HL-60 (cell line): Measurements from ENCODE around the gene OR2A42.
"Not testable (repeated sequence)": the region's sequence is repeated elsewhere in the genome, so short reads cannot be mapped to it uniquely, and the experiment has no call there.

Experiments
- DNase-seq, 2 experiments: peaks; one replicate each; pipeline ENCODE4 v3.0.0-alpha.2; 2010 to 2020; ENCODE audit warnings: low read depth in 1 of 2, low spot score in 1 of 2
- H3K27ac ChIP-seq: fragments of 250-450 bp; sonication (Bioruptor Pico); replicated peaks from 2 replicates; pipeline ENCODE4 v1.5.1; 2020; ENCODE audit warnings: mild to moderate bottlenecking, moderate library complexity
- H3K27me3 ChIP-seq: fragments of 250-450 bp; sonication (Bioruptor Pico); 2 replicates; pipeline ENCODE4 v1.5.1; 2021; ENCODE audit warnings: mild to moderate bottlenecking, moderate library complexity; ENCODE audit not compliant: insufficient read depth, poor library complexity, severe bottlenecking
- H3K4me3 ChIP-seq: replicated peaks from 2 replicates; pipeline ENCODE4 v1.5.1; 2011; ENCODE audit warnings: mild to moderate bottlenecking, control low read depth, low read length; ENCODE audit not compliant: insufficient read depth
- long read RNA-seq: library from polyadenylated mRNA; unstranded; transcript quantifications from one replicate; pipeline ENCODE4 v2.0.0, GENCODE V29; 2020
- TF ChIP-seq, protein P1 (sequence below): IDR thresholded peaks from 2 replicates; pipeline ENCODE4 v1.6.1; 2012; ENCODE audit warnings: low read depth; ENCODE audit not compliant: insufficient replicate concordance

The OR2A42 gene
- long read RNA-seq, result 0 reads

- H3K4me3 ChIP-seq, H3K27ac ChIP-seq, DNase-seq, H3K27me3 ChIP-seq: not testable (repeated sequence)
Measured at GRCh38 chr7:144239365-144239764, at the start of gene OR2A42. OR2A42 (minus strand) TSS chr7:144239605; CDS start chr7:144232843, 6,762 bp downstream.

DNA sequence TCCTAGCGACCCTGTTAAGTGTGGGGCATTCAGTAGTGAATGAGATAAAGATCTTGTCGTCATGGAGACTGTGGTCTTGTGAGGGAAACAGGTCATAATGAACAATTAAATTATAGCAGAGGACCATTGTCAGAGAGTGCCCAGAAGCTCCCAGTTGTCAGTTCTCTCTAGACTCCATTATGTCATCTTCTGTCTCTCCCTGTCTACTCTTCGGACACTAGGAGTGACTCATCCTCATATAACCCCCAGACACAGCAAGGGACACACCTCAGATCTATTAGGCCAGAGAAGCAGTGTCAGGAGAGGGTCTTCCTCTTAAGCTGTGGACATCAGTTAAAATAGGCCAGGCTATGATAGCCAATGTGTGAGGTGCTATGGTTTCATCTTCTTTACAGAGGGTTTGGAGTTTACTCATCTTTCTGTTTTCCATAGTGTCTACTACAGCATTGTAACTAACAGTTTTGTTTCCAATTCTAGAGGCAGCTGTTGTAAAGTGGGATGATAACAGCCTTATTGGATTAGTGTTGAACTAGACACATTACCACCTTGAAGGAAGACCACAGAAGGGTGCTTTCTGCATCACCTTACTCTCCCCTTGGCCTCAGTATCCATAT is 47.9 kb upstream of the OR2A42 start:
- H3K27ac ChIP-seq, H3K4me3 ChIP-seq, DNase-seq: not testable (repeated sequence)

DNA sequence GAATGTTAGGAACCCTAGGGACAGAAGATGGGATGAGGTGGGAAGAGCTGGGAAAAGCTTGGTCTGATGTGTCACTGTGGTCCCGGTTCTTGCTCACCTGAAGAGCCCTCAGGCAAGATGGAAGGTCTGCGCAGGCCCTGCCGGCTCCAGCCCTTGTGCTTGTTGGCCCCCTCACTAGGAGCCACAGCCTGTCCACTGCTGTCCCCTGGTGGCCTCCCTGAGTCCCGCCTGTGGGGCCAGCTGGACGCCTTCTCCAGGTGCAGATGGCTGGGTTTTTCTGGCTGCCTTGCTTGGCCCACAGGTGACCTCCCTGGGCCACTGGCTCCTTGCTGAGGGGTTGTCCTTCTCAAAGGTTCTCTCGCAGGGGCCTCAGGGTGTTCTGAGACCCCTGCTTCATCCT is 44.3 kb upstream of the OR2A42 start:
- H3K27me3 ChIP-seq, H3K4me3 ChIP-seq, DNase-seq, H3K27ac ChIP-seq: not testable (repeated sequence)

More for the DNA sequence above, 47.9 kb upstream of the OR2A42 start:
- H3K27me3 ChIP-seq, result not testable (repeated sequence)

- H3K27ac ChIP-seq, H3K27me3 ChIP-seq, H3K4me3 ChIP-seq, DNase-seq: not testable (repeated sequence)
Measured at GRCh38 chr7:144282490-144282889, 43.1 kb upstream of the OR2A42 start.

GRCh38 chr7:144281981-144282380 is 42.6 kb upstream of the OR2A42 start:
- not testable (repeated sequence) for H3K27ac ChIP-seq, DNase-seq, H3K27me3 ChIP-seq, H3K4me3 ChIP-seq

- not testable (repeated sequence) for H3K27me3 ChIP-seq, DNase-seq, H3K27ac ChIP-seq, H3K4me3 ChIP-seq
Measured at GRCh38 chr7:144280010-144280409, 40.6 kb upstream of the OR2A42 start.

- not testable (repeated sequence) for DNase-seq, H3K4me3 ChIP-seq, H3K27ac ChIP-seq, H3K27me3 ChIP-seq
Measured at GRCh38 chr7:144275281-144275680, 35.9 kb upstream of the OR2A42 start.

GRCh38 chr7:144269188-144269587 is 29.8 kb upstream of the OR2A42 start, which contains the start of gene CTAGE8:
CTAGE8 (minus strand) TSS chr7:144269288; CDS start chr7:144269250, 38 bp downstream.
- not testable (repeated sequence) for H3K27me3 ChIP-seq, H3K4me3 ChIP-seq, H3K27ac ChIP-seq, DNase-seq

GRCh38 chr7:144264692-144265091 is 25.3 kb upstream of the OR2A42 start, which contains the start of gene OR2A7:
OR2A7 (minus strand) TSS chr7:144264792; CDS start chr7:144259628, 5,164 bp downstream.
- not testable (repeated sequence) for H3K27me3 ChIP-seq, H3K27ac ChIP-seq, DNase-seq, H3K4me3 ChIP-seq

DNA sequence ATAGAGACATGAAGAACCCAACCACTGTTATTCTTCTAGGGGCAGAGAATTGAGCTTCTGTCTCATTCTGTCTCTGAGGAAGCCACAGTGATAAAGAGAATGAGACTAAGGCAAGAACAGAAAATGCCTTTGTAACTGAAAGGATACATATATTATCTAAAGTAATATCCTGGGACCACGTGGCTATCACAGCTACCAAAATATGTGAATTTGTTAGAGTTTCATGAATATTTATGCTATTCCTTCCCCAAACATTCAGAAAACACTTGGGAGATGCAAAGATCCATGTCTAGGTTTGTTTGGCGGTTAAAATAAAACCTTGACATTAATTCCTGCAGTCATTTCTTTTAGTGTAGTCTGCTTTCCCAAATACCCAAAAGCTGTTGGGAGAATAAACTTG is 22.7 kb upstream of the OR2A42 start:
- not testable (repeated sequence) for H3K27me3 ChIP-seq, H3K27ac ChIP-seq, DNase-seq, H3K4me3 ChIP-seq

DNA sequence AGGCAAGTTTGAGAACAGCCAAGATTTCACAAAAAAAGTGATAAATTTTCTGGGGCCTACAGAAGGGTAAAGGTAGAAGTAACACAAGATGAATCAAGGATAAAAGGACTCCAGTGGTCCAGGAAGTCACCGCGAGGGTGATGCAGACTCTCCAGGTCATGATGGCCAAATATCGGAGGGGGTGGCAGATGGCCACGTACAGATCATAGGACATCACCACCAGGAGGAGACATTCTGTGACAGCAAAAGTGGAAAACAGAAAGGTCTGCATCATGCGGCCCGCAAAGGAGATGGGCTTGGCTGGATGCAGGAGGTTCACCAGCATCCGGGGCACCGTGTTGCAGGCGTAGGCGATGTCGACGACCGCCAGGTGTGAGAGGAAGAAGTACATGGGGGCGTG is 19.7 kb upstream of the OR2A42 start:
- H3K4me3 ChIP-seq, H3K27me3 ChIP-seq, DNase-seq, H3K27ac ChIP-seq: not testable (repeated sequence)

DNA sequence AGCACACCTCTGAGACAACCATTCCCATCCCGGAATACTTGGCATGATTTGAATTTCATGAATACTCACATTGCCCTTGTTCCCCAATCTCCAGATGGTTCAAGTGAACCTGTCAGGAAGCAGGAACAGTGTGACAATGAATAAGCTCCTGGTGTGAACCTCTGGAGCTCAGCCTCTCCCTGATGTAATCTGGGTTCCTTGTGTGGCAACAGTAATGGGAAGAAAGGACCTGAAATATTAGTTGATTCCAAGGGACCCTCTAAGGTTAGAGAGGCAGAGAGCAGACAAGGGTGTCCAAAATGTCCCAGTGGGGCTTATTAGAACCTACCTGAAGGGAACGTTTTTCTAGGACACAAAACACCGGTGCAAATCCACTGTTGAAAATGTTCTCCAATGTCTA is 16.7 kb upstream of the OR2A42 start:
- Histone ChIP-seq H3K4me3 (no peak overlapping the region), H3K27ac (no peak overlapping the region), H3K27me3 (no peaks in the 10 kb centered on the region)
- no peak for DNase-seq
- TF ChIP-seq, protein P1, sequence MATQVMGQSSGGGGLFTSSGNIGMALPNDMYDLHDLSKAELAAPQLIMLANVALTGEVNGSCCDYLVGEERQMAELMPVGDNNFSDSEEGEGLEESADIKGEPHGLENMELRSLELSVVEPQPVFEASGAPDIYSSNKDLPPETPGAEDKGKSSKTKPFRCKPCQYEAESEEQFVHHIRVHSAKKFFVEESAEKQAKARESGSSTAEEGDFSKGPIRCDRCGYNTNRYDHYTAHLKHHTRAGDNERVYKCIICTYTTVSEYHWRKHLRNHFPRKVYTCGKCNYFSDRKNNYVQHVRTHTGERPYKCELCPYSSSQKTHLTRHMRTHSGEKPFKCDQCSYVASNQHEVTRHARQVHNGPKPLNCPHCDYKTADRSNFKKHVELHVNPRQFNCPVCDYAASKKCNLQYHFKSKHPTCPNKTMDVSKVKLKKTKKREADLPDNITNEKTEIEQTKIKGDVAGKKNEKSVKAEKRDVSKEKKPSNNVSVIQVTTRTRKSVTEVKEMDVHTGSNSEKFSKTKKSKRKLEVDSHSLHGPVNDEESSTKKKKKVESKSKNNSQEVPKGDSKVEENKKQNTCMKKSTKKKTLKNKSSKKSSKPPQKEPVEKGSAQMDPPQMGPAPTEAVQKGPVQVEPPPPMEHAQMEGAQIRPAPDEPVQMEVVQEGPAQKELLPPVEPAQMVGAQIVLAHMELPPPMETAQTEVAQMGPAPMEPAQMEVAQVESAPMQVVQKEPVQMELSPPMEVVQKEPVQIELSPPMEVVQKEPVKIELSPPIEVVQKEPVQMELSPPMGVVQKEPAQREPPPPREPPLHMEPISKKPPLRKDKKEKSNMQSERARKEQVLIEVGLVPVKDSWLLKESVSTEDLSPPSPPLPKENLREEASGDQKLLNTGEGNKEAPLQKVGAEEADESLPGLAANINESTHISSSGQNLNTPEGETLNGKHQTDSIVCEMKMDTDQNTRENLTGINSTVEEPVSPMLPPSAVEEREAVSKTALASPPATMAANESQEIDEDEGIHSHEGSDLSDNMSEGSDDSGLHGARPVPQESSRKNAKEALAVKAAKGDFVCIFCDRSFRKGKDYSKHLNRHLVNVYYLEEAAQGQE, result no peak
